ENCODE measurements around the gene EVA1B.

GRCh38 chr1:36276688-36277087 is 46.8 kb downstream of the EVA1B start:
- TF ChIP-seq CTCF (IDR thresholded peaks at IDR 0.05; ENCODE audit: extremely low read depth in 1 of 2, insufficient read depth in 1 of 2, low read depth in 1 of 2, low read length in 2 of 2) (no peak), POLR2A (IDR thresholded peaks at IDR 0.05; ENCODE audit: low read depth, low read length) (no peak), EZH2 (IDR thresholded peaks at IDR 0.05; ENCODE audit: borderline replicate concordance, low read depth, low read length, severe bottlenecking) (no peak)

All from endothelial cell of umbilical vein (primary cell).